Measurements from ENCODE around the gene VASN.

- TF ChIP-seq CTCF (IDR thresholded peaks at IDR 0.05), result no peak
- no peak for TF ChIP-seq POLR2A (IDR thresholded peaks at IDR 0.05)
Measured at GRCh38 chr16:4369007-4369733, 2.5 kb upstream of the VASN start.
